ENCODE measurements around the gene RPTOR. TPM values are rescaled to one million over a fixed set of nuclear protein-coding genes. Genes with fewer than 3 reads are reported as not detected.

RPTOR gene
- total RNA-seq, 3 donors from 2014 or later (not counting 1 experiment from before 2014, with no cell fraction given) = 49.2 to 63.6 (median 55.4) TPM

DNA sequence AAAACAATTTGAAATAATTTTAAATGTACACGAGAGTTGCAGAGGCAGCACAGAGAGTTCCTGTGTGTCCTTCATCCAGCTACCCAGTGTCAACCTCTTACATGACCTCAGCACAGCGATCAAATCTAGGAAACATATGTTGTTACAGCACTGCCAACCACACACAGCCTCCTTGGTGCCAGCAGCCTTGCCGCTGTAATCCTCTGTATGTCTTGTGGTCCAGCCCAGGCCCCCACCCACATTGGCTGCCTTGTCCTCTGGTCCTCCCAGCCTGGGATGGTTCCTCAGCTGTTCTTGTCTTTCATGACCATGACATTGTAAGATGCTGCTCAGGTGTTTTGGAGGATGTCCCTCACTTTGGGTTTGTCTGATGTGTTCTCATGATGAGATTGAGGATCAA lies 178.0 kb downstream of the RPTOR start:
- TF ChIP-seq, protein P1, sequence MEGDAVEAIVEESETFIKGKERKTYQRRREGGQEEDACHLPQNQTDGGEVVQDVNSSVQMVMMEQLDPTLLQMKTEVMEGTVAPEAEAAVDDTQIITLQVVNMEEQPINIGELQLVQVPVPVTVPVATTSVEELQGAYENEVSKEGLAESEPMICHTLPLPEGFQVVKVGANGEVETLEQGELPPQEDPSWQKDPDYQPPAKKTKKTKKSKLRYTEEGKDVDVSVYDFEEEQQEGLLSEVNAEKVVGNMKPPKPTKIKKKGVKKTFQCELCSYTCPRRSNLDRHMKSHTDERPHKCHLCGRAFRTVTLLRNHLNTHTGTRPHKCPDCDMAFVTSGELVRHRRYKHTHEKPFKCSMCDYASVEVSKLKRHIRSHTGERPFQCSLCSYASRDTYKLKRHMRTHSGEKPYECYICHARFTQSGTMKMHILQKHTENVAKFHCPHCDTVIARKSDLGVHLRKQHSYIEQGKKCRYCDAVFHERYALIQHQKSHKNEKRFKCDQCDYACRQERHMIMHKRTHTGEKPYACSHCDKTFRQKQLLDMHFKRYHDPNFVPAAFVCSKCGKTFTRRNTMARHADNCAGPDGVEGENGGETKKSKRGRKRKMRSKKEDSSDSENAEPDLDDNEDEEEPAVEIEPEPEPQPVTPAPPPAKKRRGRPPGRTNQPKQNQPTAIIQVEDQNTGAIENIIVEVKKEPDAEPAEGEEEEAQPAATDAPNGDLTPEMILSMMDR (IDR thresholded peaks at IDR 0.05) = no peak
- H3K4me1 Mint-ChIP-seq = peaks cover 30 to 61% of the 10 kb centered on the region in 2 donors
- intact Hi-C loops (cut with micrococcal nuclease) = loop anchor here (2.0 kb wide), 1 partner anchor 16 kb away; no protein-coding TSS in a partner anchor
- peak overlapping the region; percentile 4 for H3K27ac ChIP-seq (ENCODE audit: low read length)
- no peaks in the 10 kb centered on the region for H3K9me3 ChIP-seq (ENCODE audit: control insufficient read depth, insufficient read depth, low read length)
- 64% methylated on average over 3 of the region's 3 CpGs for WGBS (ENCODE audit: insufficient coverage)
- H3K27me3 ChIP-seq (ENCODE audit: control insufficient read depth, insufficient read depth, low read length) = no peaks in the 10 kb centered on the region
- no peaks in the 10 kb centered on the region for H3K9me3 Mint-ChIP-seq
- no peak overlapping the region for H3K4me3 Mint-ChIP-seq
- H3K4me3 ChIP-seq (ENCODE audit: low read length) = no peak overlapping the region
- DNase-seq = no peak
- no peaks in the 10 kb centered on the region for H3K27me3 Mint-ChIP-seq (ENCODE audit: low read depth in 2 of 2)
- H3K36me3 Mint-ChIP-seq = no peaks in the 10 kb centered on the region
- no peaks in the 10 kb centered on the region for H3K36me3 ChIP-seq (ENCODE audit: control insufficient read depth, insufficient read depth, low read length)
- ATAC-seq = peak in 1 of 3 donors; percentile 23
- H3K27ac Mint-ChIP-seq = peak overlapping the region; percentile 62 to 69
- peaks cover 23% of the 10 kb centered on the region for H3K4me1 ChIP-seq (ENCODE audit: control insufficient read depth, insufficient read depth, low read length)

DNA sequence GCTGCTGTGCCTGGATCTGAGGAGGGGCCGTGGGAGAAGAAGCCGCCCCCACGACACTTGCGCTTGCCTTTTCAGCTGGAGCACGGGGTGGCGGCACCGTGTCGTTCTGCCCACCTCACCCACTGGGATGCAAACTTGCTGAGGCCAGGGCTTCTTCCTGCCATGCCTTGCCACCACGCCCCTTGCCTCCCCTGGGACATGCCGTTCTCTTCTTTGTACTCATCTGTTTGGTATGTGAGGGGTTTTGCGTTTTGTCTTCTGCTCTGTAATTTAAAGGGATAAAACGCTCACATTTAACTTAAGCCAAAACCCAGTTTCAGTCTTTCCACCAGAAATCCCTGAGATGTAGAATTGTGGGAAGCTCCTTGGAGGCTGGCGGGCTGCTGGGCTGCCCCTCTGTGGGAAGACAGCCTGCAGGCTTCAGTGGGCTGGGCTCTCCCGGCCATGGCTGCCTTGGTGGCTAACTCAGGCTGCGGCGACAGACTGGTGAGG lies 180.2 kb downstream of the RPTOR start:
- Mint-ChIP-seq H3K4me3 (no peak overlapping the region), H3K9me3 (no peaks in the 10 kb centered on the region), H3K27me3 (ENCODE audit: low read depth in 2 of 2) (no peaks in the 10 kb centered on the region), H3K4me1 (peaks cover 36 to 50% of the 10 kb centered on the region in 2 donors), H3K27ac (no peak overlapping the region), H3K36me3 (no peaks in the 10 kb centered on the region)
- 86% methylated on average over 13 of the region's 16 CpGs for WGBS (ENCODE audit: insufficient coverage)
- intact Hi-C loops (cut with micrococcal nuclease) = no loop called here
- ATAC-seq (no peak), DNase-seq (no peak)
- Histone ChIP-seq H3K9me3 (ENCODE audit: control insufficient read depth, insufficient read depth, low read length) (no peaks in the 10 kb centered on the region), H3K27me3 (ENCODE audit: control insufficient read depth, insufficient read depth, low read length) (no peaks in the 10 kb centered on the region), H3K27ac (ENCODE audit: low read length) (no peak overlapping the region), H3K36me3 (ENCODE audit: control insufficient read depth, insufficient read depth, low read length) (no peaks in the 10 kb centered on the region), H3K4me1 (ENCODE audit: control insufficient read depth, insufficient read depth, low read length) (peaks cover 23% of the 10 kb centered on the region), H3K4me3 (ENCODE audit: low read length) (no peak overlapping the region)
- TF ChIP-seq, protein P1 (IDR thresholded peaks at IDR 0.05) = no peak

DNA sequence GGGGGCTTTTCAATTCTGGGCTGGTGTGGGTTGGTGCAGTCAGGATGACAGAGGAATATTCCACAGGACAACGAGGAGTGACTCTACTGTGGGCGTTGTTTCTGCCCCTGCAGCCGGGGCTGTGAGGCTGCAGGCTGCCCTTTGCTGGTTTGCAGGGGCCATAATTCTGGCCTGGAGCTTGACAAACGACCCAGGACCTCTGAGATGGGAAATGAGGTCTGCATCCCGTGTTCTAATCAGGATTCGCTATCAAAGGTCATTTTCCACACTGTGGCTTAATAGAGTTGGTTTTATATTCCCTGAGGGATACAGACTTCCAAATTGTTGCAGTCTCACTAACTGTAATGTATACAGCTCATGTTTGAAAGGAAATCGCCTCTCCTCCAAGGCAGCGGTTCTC lies 180.9 kb downstream of the RPTOR start:
- Mint-ChIP-seq H3K4me1 (peaks cover 33 to 47% of the 10 kb centered on the region in 2 donors), H3K36me3 (no peaks in the 10 kb centered on the region), H3K4me3 (no peak overlapping the region), H3K27ac (no peak overlapping the region), H3K27me3 (ENCODE audit: low read depth in 2 of 2) (no peaks in the 10 kb centered on the region), H3K9me3 (no peaks in the 10 kb centered on the region)
- no peak overlapping the region for H3K4me3 ChIP-seq (ENCODE audit: low read length)
- no peak overlapping the region for H3K27ac ChIP-seq (ENCODE audit: low read length)
- WGBS (ENCODE audit: insufficient coverage) = 94% methylated on average over 8 of the region's 8 CpGs
- H3K27me3 ChIP-seq (ENCODE audit: control insufficient read depth, insufficient read depth, low read length) = no peaks in the 10 kb centered on the region
- intact Hi-C loops (cut with micrococcal nuclease) = no loop called here
- ATAC-seq (no peak), DNase-seq (no peak)
- TF ChIP-seq, protein P1 (IDR thresholded peaks at IDR 0.05) = no peak
- no peaks in the 10 kb centered on the region for H3K9me3 ChIP-seq (ENCODE audit: control insufficient read depth, insufficient read depth, low read length)
- peaks cover 24% of the 10 kb centered on the region for H3K4me1 ChIP-seq (ENCODE audit: control insufficient read depth, insufficient read depth, low read length)
- no peaks in the 10 kb centered on the region for H3K36me3 ChIP-seq (ENCODE audit: control insufficient read depth, insufficient read depth, low read length)
